GM18526 (cell line): ENCODE results near the gene PIGBOS1.

Source experiments
- POLR2A ChIP-seq: IDR thresholded peaks from 3 replicates; pipeline ENCODE4 v1.6.1; 2011; ENCODE audit not compliant: insufficient read length; ENCODE audit errors: extremely low read depth

Gene PIGBOS1

GRCh38 chr15:55281517-55282228 is 37.2 kb downstream of the PIGBOS1 start:
- no peak for TF ChIP-seq POLR2A

GRCh38 chr15:55279746-55280351 is 39.1 kb downstream of the PIGBOS1 start:
- TF ChIP-seq POLR2A: no peak

GRCh38 chr15:55279100-55279745 is 39.7 kb downstream of the PIGBOS1 start:
- no peak for TF ChIP-seq POLR2A

GRCh38 chr15:55277715-55278114 is 41.2 kb downstream of the PIGBOS1 start:
- no peak for TF ChIP-seq POLR2A

GRCh38 chr15:55277116-55277564 is 41.8 kb downstream of the PIGBOS1 start:
- no peak for TF ChIP-seq POLR2A

- no peak for TF ChIP-seq POLR2A
Observed at GRCh38 chr15:55276324-55276723, 42.6 kb downstream of the PIGBOS1 start.

- TF ChIP-seq POLR2A: no peak
Observed at GRCh38 chr15:55270291-55270690, 48.6 kb downstream of the PIGBOS1 start.

GRCh38 chr15:55268176-55268695 is 50.7 kb downstream of the PIGBOS1 start:
- TF ChIP-seq POLR2A: no peak

GRCh38 chr15:55267401-55268175 is 51.3 kb downstream of the PIGBOS1 start:
- TF ChIP-seq POLR2A: no peak
